CD8-positive, alpha-beta memory T cell (primary cell): ENCODE results near the gene SIPA1L3. TPM values are rescaled to one million over a fixed set of nuclear protein-coding genes. Genes with fewer than 3 reads are reported as not detected.

ENCODE experiments used
- CTCF ChIA-PET: fragments of 350-600 bp; sonication (Branson Sonifier 250); formaldehyde crosslinking; loops from one replicate; lab custom pipeline; 2021; ENCODE audit warnings: antibody characterized with exemption; lab: Charles Lee
- POLR2A ChIA-PET: fragments of 350-600 bp; sonication (Branson Sonifier 250); formaldehyde crosslinking; loops from one replicate; lab custom pipeline; 2021; ENCODE audit warnings: antibody characterized with exemption; lab: Charles Lee
- DNase-seq, 5 donors: peaks; one replicate each; pipeline versions ENCODE4 v3.0.0 to v3.0.0-alpha.2; 2020 to 2022; ENCODE audit warnings: mixed read lengths in 1 of 5
- H3K27ac ChIP-seq: one replicate; pipeline ENCODE4 v1.7.0; 2013; ENCODE audit warnings: low read depth, mild to moderate bottlenecking, low read length, moderate library complexity
- H3K27me3 ChIP-seq: 2 replicates; pipeline ENCODE4 v1.7.0; 2013; ENCODE audit warnings: low read length, mild to moderate bottlenecking; ENCODE audit not compliant: insufficient read depth, poor library complexity, severe bottlenecking
- H3K36me3 ChIP-seq: 2 replicates; pipeline ENCODE4 v1.7.0; 2013; ENCODE audit warnings: mild to moderate bottlenecking, low read length, moderate library complexity; ENCODE audit not compliant: insufficient read depth
- H3K4me1 ChIP-seq: 2 replicates; pipeline ENCODE4 v1.7.0; 2013; ENCODE audit warnings: mild to moderate bottlenecking, low read length, moderate library complexity; ENCODE audit not compliant: insufficient read depth
- H3K4me3 ChIP-seq: 2 replicates; pipeline ENCODE4 v1.7.0; 2013; ENCODE audit warnings: mild to moderate bottlenecking, low read length
- H3K9me3 ChIP-seq: 2 replicates; pipeline ENCODE4 v1.7.0; 2013; ENCODE audit warnings: mild to moderate bottlenecking, low read length
- H3K27ac Mint-ChIP-seq, 8 donors: one replicate each; pipeline ENCODE4 v1.8.0; 2020 to 2021; ENCODE audit warnings: mixed read lengths in 8 of 8, mild to moderate bottlenecking in 6 of 8, inconsistent platforms in 3 of 8, moderate library complexity in 3 of 8
- H3K27me3 Mint-ChIP-seq, 2 donors: one replicate each; pipeline ENCODE4 v1.8.0; 2020 to 2021; ENCODE audit warnings: mixed read lengths in 2 of 2, mild to moderate bottlenecking in 1 of 2, moderate library complexity in 1 of 2
- H3K36me3 Mint-ChIP-seq, 3 donors: one replicate each; pipeline ENCODE4 v1.8.0; 2020 to 2021; ENCODE audit warnings: mixed read lengths in 3 of 3, inconsistent platforms in 1 of 3, mild to moderate bottlenecking in 1 of 3
- H3K4me1 Mint-ChIP-seq, 3 donors: one replicate each; pipeline ENCODE4 v1.8.0; 2020 to 2021; ENCODE audit warnings: mixed read lengths in 3 of 3, inconsistent platforms in 1 of 3, mild to moderate bottlenecking in 1 of 3
- H3K4me3 Mint-ChIP-seq, 7 donors: one replicate each; pipeline ENCODE4 v1.8.0; 2020 to 2021; ENCODE audit warnings: mixed read lengths in 7 of 7, mild to moderate bottlenecking in 6 of 7, moderate library complexity in 4 of 7, inconsistent platforms in 2 of 7
- H3K9me3 Mint-ChIP-seq, 5 donors: one replicate each; pipeline ENCODE4 v1.8.0; 2020 to 2022; ENCODE audit warnings: mixed read lengths in 5 of 5, mild to moderate bottlenecking in 3 of 5, moderate library complexity in 2 of 5, inconsistent platforms in 1 of 5
- polyA plus RNA-seq: library from polyadenylated mRNA; unstranded; fragments of 300-500 nt; fragmentation: Illumina TruSeq; gene quantifications from one replicate; pipeline ENCODE4 v1.2.3, GENCODE V29; 2021
- total RNA-seq, 2 experiments: library from RNA; stranded (reverse); gene quantifications; one replicate each; pipeline ENCODE4 v1.2.3, GENCODE V29; 2021

SIPA1L3 gene
- total and polyA plus RNA-seq, 3 experiments from 2014 or later: 5.4 to 14.8 (median 11.5) TPM

- POLR2A ChIA-PET: no interaction called here
- Mint-ChIP-seq H3K36me3 (peaks cover 8 to 40% (median 11%) of the 10 kb centered on the region in 3 donors), H3K4me1 (no peaks in the 10 kb centered on the region), H3K9me3 (no peaks in the 10 kb centered on the region), H3K27ac (no peak overlapping the region), H3K27me3 (peaks cover 3 to 11% of the 10 kb centered on the region in 2 donors), H3K4me3 (no peak overlapping the region)
- CTCF ChIA-PET: no interaction called here
- Histone ChIP-seq H3K27me3 (peaks cover 2% of the 10 kb centered on the region), H3K9me3 (no peaks in the 10 kb centered on the region), H3K36me3 (no peaks in the 10 kb centered on the region), H3K27ac (no peak overlapping the region), H3K4me3 (no peak overlapping the region), H3K4me1 (no peaks in the 10 kb centered on the region)
- DNase-seq: no peak
These were observed 297.1 kb downstream of the SIPA1L3 start for GRCh38 chr19:38204096-38204495.

DNA sequence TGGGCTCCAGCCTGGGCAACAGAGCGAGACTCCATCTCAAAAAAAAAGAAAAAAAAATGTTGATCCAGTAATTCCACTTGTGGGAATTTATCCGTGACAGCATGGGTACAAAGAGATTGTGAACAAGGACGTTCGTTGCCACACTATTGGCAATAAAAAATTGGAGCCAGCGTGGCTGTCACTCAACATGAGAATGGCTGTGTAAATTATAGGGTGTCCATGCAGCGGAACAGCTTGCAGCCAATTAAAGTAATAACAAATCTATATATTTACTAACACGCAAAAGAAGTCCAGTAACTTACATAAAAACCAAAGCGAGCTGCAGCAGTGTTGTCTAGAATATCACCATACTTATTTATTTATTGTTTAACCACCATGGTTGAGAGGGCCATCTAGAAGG is 297.7 kb downstream of the SIPA1L3 start:
- ChIA-PET CTCF (no interaction called here), POLR2A (no interaction called here)
- H3K9me3 Mint-ChIP-seq: no peaks in the 10 kb centered on the region
- no peak overlapping the region for H3K27ac ChIP-seq
- no peaks in the 10 kb centered on the region for H3K36me3 ChIP-seq
- DNase-seq: no peak
- H3K9me3 ChIP-seq: no peaks in the 10 kb centered on the region
- H3K4me1 ChIP-seq: no peaks in the 10 kb centered on the region
- peaks cover 8 to 38% (median 11%) of the 10 kb centered on the region in 3 donors for H3K36me3 Mint-ChIP-seq
- no peak overlapping the region for H3K27ac Mint-ChIP-seq
- H3K4me1 Mint-ChIP-seq: peaks cover under 1 to 1% (median 1%) of the 10 kb centered on the region in 3 donors
- no peak overlapping the region for H3K4me3 ChIP-seq
- no peak overlapping the region for H3K4me3 Mint-ChIP-seq
- peaks cover 8% of the 10 kb centered on the region for H3K27me3 ChIP-seq
- H3K27me3 Mint-ChIP-seq: peaks cover 8 to 17% of the 10 kb centered on the region in 2 donors

- POLR2A ChIA-PET: no interaction called here
- H3K36me3 ChIP-seq: no peaks in the 10 kb centered on the region
These were observed 299.2 kb downstream of the SIPA1L3 start for GRCh38 chr19:38206006-38206745.

GRCh38 chr19:38206928-38207327 is 299.9 kb downstream of the SIPA1L3 start:
- POLR2A ChIA-PET: no interaction called here
- CTCF ChIA-PET: no interaction called here

More at GRCh38 chr19:38206006-38206745, 299.2 kb downstream of the SIPA1L3 start:
- peaks cover 20% of the 10 kb centered on the region for H3K27me3 ChIP-seq
- no peaks in the 10 kb centered on the region for H3K4me1 ChIP-seq
- H3K27ac Mint-ChIP-seq: no peak overlapping the region
- peaks cover 16 to 28% of the 10 kb centered on the region in 2 donors for H3K27me3 Mint-ChIP-seq
- H3K9me3 ChIP-seq: no peaks in the 10 kb centered on the region
- H3K9me3 Mint-ChIP-seq: peaks cover 0 to 3% (median 0%) of the 10 kb centered on the region in 5 donors
- H3K27ac ChIP-seq: no peak overlapping the region
- peaks cover 9 to 34% (median 14%) of the 10 kb centered on the region in 3 donors for H3K36me3 Mint-ChIP-seq
- peaks cover 9 to 14% (median 9%) of the 10 kb centered on the region in 3 donors for H3K4me1 Mint-ChIP-seq
- H3K4me3 ChIP-seq: no peak overlapping the region
- H3K4me3 Mint-ChIP-seq: no peak overlapping the region
- CTCF ChIA-PET: no interaction called here
- DNase-seq: no peak

DNA sequence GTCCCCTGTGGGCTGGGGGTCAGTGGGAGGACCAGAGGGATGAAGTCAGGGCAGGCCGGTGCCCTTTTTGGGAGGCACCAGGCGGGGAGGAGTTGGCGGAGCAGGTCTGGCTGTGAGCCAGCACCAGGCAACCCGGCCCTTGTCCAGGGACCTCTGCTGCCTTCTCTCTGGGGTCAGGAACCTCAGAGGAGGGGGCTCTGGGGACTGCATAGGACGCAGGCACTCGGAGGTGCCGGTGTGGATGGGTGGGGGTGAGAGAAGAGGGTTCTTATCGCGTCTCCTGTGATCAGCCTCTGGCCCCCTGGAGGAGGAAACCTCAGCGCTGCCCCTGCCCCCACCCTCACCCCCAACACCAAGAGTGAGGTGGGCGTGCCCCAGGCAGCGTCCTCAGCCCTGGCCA is 300.5 kb downstream of the SIPA1L3 start:
- ChIA-PET CTCF (no interaction called here), POLR2A (no interaction called here)
- no peaks in the 10 kb centered on the region for H3K9me3 ChIP-seq
- no peak for DNase-seq
- H3K36me3 ChIP-seq: no peaks in the 10 kb centered on the region
- no peak overlapping the region for H3K4me3 Mint-ChIP-seq
- no peak overlapping the region for H3K4me3 ChIP-seq
- no peak overlapping the region for H3K27ac Mint-ChIP-seq
- no peaks in the 10 kb centered on the region for H3K4me1 ChIP-seq
- H3K36me3 Mint-ChIP-seq: peaks cover 6 to 25% (median 8%) of the 10 kb centered on the region in 3 donors
- no peak overlapping the region for H3K27ac ChIP-seq
- H3K9me3 Mint-ChIP-seq: peaks cover 0 to 3% (median 0%) of the 10 kb centered on the region in 5 donors
- peaks cover 9 to 14% (median 9%) of the 10 kb centered on the region in 3 donors for H3K4me1 Mint-ChIP-seq
- H3K27me3 Mint-ChIP-seq: peaks cover 16 to 28% of the 10 kb centered on the region in 2 donors
- peaks cover 21% of the 10 kb centered on the region for H3K27me3 ChIP-seq

More at GRCh38 chr19:38206928-38207327, 299.9 kb downstream of the SIPA1L3 start:
- peaks cover 20% of the 10 kb centered on the region for H3K27me3 ChIP-seq
- no peak overlapping the region for H3K27ac ChIP-seq
- Mint-ChIP-seq H3K27me3 (peaks cover 16 to 28% of the 10 kb centered on the region in 2 donors), H3K9me3 (peaks cover 0 to 3% (median 0%) of the 10 kb centered on the region in 5 donors), H3K27ac (no peak overlapping the region), H3K36me3 (peaks cover 6 to 28% (median 9%) of the 10 kb centered on the region in 3 donors), H3K4me3 (no peak overlapping the region), H3K4me1 (peaks cover 9 to 14% (median 9%) of the 10 kb centered on the region in 3 donors)
- no peaks in the 10 kb centered on the region for H3K36me3 ChIP-seq
- no peak overlapping the region for H3K4me3 ChIP-seq
- no peaks in the 10 kb centered on the region for H3K9me3 ChIP-seq
- no peak for DNase-seq
- no peaks in the 10 kb centered on the region for H3K4me1 ChIP-seq

DNA sequence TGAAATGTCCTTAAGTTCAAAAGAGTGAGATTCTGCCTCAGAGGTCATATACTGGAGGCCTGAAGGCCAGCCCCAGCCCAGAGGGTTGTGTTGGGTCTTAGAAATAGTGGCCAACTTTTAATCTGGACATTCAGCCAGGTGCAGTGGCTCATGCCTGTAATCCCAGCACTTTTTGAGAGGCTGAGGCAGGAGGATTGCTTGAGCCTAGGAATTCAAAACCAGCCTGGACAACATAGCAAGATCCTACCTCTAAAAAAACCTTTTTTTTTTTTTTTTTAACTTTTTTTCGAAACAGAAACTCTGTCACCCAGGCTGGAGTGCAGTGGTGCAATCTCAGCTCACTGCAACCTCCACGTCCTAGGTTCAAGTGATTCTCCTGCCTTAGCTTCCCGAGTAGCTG is 301.6 kb downstream of the SIPA1L3 start:
- H3K4me1 ChIP-seq: peaks cover 4% of the 10 kb centered on the region
- no peaks in the 10 kb centered on the region for H3K9me3 ChIP-seq
- H3K27me3 ChIP-seq: peaks cover 23% of the 10 kb centered on the region
- Mint-ChIP-seq H3K27ac (no peak overlapping the region), H3K9me3 (peaks cover 0 to 3% (median 0%) of the 10 kb centered on the region in 5 donors), H3K4me3 (no peak overlapping the region), H3K27me3 (peaks cover 22 to 31% of the 10 kb centered on the region in 2 donors), H3K4me1 (peaks cover 12 to 19% (median 13%) of the 10 kb centered on the region in 3 donors), H3K36me3 (peaks cover 1 to 18% (median 5%) of the 10 kb centered on the region in 3 donors)
- DNase-seq: no peak
- H3K4me3 ChIP-seq: no peak overlapping the region
- CTCF ChIA-PET: no interaction called here
- no peak overlapping the region for H3K27ac ChIP-seq
- POLR2A ChIA-PET: no interaction called here
- no peaks in the 10 kb centered on the region for H3K36me3 ChIP-seq

GRCh38 chr19:38209152-38209551 is 302.1 kb downstream of the SIPA1L3 start:
- H3K9me3 ChIP-seq: no peaks in the 10 kb centered on the region
- Mint-ChIP-seq H3K9me3 (peaks cover 0 to 7% (median 4%) of the 10 kb centered on the region in 5 donors), H3K4me1 (peaks cover 17 to 25% (median 19%) of the 10 kb centered on the region in 3 donors), H3K36me3 (peaks cover 1 to 16% (median 5%) of the 10 kb centered on the region in 3 donors), H3K27ac (no peak overlapping the region), H3K4me3 (no peak overlapping the region), H3K27me3 (peaks cover 26 to 35% of the 10 kb centered on the region in 2 donors)
- POLR2A ChIA-PET: no interaction called here
- peaks cover 9% of the 10 kb centered on the region for H3K4me1 ChIP-seq
- no peak overlapping the region for H3K4me3 ChIP-seq
- peaks cover 23% of the 10 kb centered on the region for H3K27me3 ChIP-seq
- no peak overlapping the region for H3K27ac ChIP-seq
- H3K36me3 ChIP-seq: no peaks in the 10 kb centered on the region
- CTCF ChIA-PET: no interaction called here
- no peak for DNase-seq
